GM12864 (cell line): Measurements from ENCODE around the gene RNF149.

Source experiments
- DNase-seq: peaks from one replicate; pipeline ENCODE4 v3.0.0-alpha.2; 2011; ENCODE audit warnings: low read depth
- H3K4me3 ChIP-seq: 2 replicates; pipeline ENCODE4 v1.5.1; 2011; ENCODE audit warnings: mild to moderate bottlenecking, low read depth, low read length, control low read depth
- TF ChIP-seq, protein P1 (sequence below): IDR thresholded peaks from 2 replicates; pipeline ENCODE4 v1.5.1; 2011; ENCODE audit warnings: low read depth, mild to moderate bottlenecking, moderate library complexity, low read length, control low read depth, inconsistent platforms; ENCODE audit errors: missing control alignments

The RNF149 gene

DNA sequence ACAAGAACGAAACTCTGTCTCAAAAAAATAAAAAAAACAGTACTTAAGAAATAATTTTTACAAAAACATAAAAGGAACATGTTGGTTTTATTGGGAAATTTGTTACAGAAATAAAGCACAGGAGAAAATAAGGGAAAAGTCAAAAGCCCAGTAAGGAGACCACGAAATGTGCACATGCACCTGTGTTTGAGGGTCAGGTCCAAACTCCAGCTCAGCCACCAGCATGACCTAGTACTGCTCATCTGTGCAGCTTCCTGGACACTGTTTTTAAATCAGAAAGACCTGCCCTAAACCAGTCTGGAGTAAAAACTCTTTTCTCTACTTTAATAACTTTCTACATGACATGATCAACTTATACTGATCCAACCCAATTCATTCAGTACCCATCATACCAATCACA lies 21.2 kb downstream of the RNF149 start:
- DNase-seq = no peak
- TF ChIP-seq, protein P1, sequence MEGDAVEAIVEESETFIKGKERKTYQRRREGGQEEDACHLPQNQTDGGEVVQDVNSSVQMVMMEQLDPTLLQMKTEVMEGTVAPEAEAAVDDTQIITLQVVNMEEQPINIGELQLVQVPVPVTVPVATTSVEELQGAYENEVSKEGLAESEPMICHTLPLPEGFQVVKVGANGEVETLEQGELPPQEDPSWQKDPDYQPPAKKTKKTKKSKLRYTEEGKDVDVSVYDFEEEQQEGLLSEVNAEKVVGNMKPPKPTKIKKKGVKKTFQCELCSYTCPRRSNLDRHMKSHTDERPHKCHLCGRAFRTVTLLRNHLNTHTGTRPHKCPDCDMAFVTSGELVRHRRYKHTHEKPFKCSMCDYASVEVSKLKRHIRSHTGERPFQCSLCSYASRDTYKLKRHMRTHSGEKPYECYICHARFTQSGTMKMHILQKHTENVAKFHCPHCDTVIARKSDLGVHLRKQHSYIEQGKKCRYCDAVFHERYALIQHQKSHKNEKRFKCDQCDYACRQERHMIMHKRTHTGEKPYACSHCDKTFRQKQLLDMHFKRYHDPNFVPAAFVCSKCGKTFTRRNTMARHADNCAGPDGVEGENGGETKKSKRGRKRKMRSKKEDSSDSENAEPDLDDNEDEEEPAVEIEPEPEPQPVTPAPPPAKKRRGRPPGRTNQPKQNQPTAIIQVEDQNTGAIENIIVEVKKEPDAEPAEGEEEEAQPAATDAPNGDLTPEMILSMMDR = no peak
- H3K4me3 ChIP-seq = no peak overlapping the region

DNA sequence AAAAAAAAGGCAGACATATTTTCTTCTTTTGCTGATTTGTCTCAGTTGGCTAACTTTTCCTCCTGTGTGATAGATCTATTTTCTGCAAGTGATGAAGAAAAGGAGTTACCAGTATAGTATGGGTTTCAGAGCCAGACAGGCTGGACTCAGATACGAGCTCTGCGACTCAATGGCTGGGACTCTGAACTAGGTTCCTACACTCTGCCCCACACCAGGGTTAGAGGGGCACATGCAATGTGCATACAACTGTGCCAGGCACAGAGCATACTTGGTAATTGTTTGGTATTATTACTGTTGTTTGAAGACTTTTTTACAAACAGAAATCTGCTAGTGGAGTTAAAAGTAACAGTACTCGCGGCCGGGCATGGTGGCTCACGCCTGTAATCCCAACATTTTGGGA lies 21.8 kb downstream of the RNF149 start:
- no peak for DNase-seq
- H3K4me3 ChIP-seq = no peak overlapping the region
- TF ChIP-seq, protein P1 = no peak

DNA sequence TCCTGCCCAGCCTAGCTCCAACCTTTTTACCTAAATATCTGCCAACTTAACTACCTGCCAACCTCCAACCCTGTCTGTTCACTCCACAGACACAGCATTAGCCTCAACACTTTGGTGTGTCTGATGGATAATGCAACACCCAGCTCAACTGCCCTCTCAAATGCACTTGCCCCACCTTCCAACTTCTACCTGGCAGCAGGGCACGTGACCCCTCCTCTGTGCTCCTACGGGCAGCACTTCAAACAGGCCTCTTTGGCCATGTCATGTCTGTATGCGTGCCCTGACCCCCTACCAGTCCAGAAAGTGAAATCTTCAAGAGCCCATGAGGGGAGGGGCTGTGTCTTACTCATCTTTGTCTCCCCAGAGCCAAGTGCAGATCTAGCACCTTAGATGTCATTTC lies 25.5 kb downstream of the RNF149 start:
- DNase-seq = no peak
- TF ChIP-seq, protein P1 = no peak
- no peak overlapping the region for H3K4me3 ChIP-seq

DNA sequence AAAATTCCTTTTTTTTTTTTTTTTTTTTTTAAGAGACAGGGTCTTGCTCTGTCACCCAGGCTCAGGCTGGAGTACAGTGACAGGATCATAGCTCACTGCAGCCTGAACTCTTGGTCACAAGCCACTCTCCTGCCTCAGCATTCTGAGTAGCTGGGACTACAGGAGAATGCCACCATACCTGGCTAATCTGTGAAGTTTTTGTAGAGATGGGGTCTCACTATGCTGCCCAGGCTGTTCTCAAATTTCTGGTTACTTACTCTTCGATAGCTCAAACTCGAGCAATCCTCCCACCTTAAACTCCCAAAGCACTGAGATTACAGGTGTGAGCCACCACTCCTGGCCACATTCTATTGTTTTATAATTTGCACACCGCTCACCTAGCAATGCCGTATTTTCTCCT lies 27.0 kb downstream of the RNF149 start:
- H3K4me3 ChIP-seq = no peak overlapping the region
- DNase-seq = no peak
- TF ChIP-seq, protein P1 = no peak

DNA sequence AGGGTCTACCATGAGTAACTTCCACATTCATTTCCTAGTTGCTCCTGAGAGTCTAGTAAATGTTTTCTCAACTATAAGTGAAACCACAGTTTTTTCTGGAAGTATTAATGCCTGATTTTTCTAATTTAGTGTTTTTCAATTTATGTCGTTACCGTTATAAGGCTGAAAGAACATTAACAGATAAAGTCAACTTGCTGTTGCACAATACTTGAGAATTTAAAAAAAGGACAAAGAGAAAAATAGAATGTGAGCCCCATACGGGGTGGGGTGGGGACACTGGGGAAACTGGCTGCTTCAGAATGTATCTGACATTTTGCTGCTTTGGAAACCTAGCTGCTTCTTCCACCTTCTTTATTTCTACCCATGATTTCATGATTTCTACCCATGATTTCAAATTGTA lies 29.6 kb downstream of the RNF149 start:
- TF ChIP-seq, protein P1 = no peak
- H3K4me3 ChIP-seq = no peak overlapping the region
- DNase-seq = no peak

DNA sequence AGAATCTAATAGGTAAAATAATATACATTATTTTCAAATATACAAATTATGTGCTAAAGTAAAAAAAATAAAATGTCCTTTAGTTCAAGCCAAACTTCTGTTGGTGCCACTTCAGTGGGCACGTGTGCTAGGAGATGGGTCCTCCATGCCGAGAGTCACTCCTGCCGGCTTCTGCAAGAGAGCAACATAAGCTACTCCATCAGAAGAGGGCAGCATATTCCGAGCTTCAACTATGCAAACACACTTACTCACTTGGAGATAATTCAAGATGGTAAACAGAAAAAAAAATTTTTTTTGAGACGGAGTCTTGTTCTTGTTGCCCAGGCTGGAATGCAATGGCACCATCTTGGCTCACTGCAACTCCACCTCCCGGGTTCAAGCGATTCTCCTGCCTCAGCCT lies 31.4 kb downstream of the RNF149 start:
- TF ChIP-seq, protein P1 = no peak
- no peak for DNase-seq

DNA sequence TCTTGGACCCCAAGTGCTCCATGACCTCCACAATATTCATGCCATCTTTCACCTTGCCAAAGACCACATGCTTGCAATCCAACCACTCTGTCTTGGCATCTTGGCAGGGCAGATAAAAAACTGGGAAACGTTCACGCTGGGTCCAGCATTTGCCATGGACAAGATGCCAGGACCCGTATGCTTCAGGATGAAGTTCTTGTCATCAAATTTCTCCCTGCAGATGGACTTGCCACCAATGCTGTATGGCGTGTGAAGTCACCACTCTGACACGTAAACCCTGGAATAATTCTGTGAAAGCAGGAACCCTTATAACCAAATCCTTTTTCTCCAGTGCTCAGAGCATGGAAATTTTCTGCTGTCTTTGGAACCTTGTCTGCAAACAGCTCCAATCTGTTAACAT lies 34.4 kb downstream of the RNF149 start:
- DNase-seq = no peak
- TF ChIP-seq, protein P1 = no peak
- no peak overlapping the region for H3K4me3 ChIP-seq

More for the DNA sequence above, 31.4 kb downstream of the RNF149 start:
- no peak overlapping the region for H3K4me3 ChIP-seq
